GM12878 (cell line): ENCODE measurements around the gene NCOA4. TPM values are rescaled to one million over a fixed set of nuclear protein-coding genes. Genes with fewer than 3 reads are reported as not detected.
A peak's percentile ranks its signal among the peaks of the same experiment; 100 is the strongest.

Source experiments
- ATAC-seq: fragments of 200-7000 bp; cut with Tn5 transposase; 3 replicates; pipeline ENCODE4 v1.9.1; 2020; ENCODE audit warnings: mild to moderate bottlenecking, moderate library complexity
- BruUV-seq: library from RNA; stranded (reverse); fragments of 400-500 nt; replicated peaks from 2 replicates; lab custom pipeline; 2021; lab: Mats Ljungman, UMichigan
- CTCF ChIA-PET: fragments of 300-600 bp; sonication (Branson Sonifier 250); formaldehyde crosslinking; extraction: SDS; loops from one replicate; lab custom pipeline; 2021; ENCODE audit warnings: inconsistent platforms; lab: Yijun Ruan, JAX
- POLR2A ChIA-PET: fragments of 350-600 bp; formaldehyde crosslinking; extraction: SDS; loops from one replicate; lab custom pipeline; 2021; ENCODE audit warnings: inconsistent platforms; lab: Charles Lee
- RAD21 ChIA-PET: fragments of 300-600 bp; sonication (Branson Sonifier 250); formaldehyde crosslinking; loops from one replicate; lab custom pipeline; 2023; ENCODE audit warnings: antibody characterized with exemption; ENCODE audit not compliant: unreplicated experiment; lab: Charles Lee
- SMC1A ChIA-PET: fragments of 300-600 bp; sonication (Branson Sonifier 250); formaldehyde crosslinking; loops from one replicate; lab custom pipeline; 2023; ENCODE audit not compliant: unreplicated experiment, uncharacterized antibody; lab: Charles Lee
- DNase-seq: peaks from one replicate; pipeline ENCODE4 v3.0.0-alpha.2; 2011; ENCODE audit warnings: low read depth, low spot score
- FAIRE-seq: peaks from 3 replicates; lab custom pipeline; 2011; peaks lifted over from hg19 to GRCh38; lab: Jason Lieb, UNC
- H2AFZ ChIP-seq: 2 replicates; pipeline ENCODE4 v1.6.0; 2011; ENCODE audit warnings: low read depth, low read length, control low read depth; ENCODE audit not compliant: control insufficient read depth
- H3K27ac ChIP-seq: 2 replicates; pipeline ENCODE4 v1.5.1; 2011; ENCODE audit warnings: control low read depth; ENCODE audit not compliant: control insufficient read depth, insufficient read depth
- H3K27me3 ChIP-seq, 2 experiments: replicated peaks in 1 of 2; 2 replicates each; pipeline versions ENCODE4 v1.6.0 to v1.6.1; 2011; ENCODE audit warnings: low read length in 1 of 2; ENCODE audit not compliant: control insufficient read depth in 2 of 2, insufficient read depth in 2 of 2
- H3K36me3 ChIP-seq, 2 experiments: 2 replicates each; pipeline ENCODE4 v1.5.1; 2011; ENCODE audit warnings: low read length in 1 of 2; ENCODE audit not compliant: control insufficient read depth in 2 of 2, insufficient read depth in 2 of 2
- H3K4me1 ChIP-seq: 2 replicates; pipeline ENCODE4 v1.6.1; 2011; ENCODE audit warnings: mild to moderate bottlenecking, low read length, moderate library complexity, mixed read lengths; ENCODE audit not compliant: control insufficient read depth, insufficient read depth
- H3K4me2 ChIP-seq: 2 replicates; pipeline ENCODE4 v1.6.0; 2011; ENCODE audit warnings: control low read depth; ENCODE audit not compliant: control insufficient read depth, insufficient read depth
- H3K4me3 ChIP-seq: fragments of 200-600 bp; sonication (generic); 2 replicates; pipeline ENCODE4 v1.5.1; 2016
- H3K79me2 ChIP-seq: 2 replicates; pipeline ENCODE4 v1.6.0; 2011; ENCODE audit warnings: low read length; ENCODE audit not compliant: control insufficient read depth, insufficient read depth
- H3K9ac ChIP-seq: 2 replicates; pipeline ENCODE4 v1.8.0; 2011; ENCODE audit warnings: low read length, control low read depth, mixed read lengths; ENCODE audit not compliant: control insufficient read depth, insufficient read depth
- H3K9me3 ChIP-seq: replicated peaks from 3 replicates; pipeline ENCODE4 v1.5.1; 2011; ENCODE audit warnings: mild to moderate bottlenecking, low read length; ENCODE audit not compliant: control insufficient read depth, insufficient read depth
- H4K20me1 ChIP-seq: 2 replicates; pipeline ENCODE4 v1.6.0; 2011; ENCODE audit not compliant: control insufficient read depth, insufficient read depth
- BCLAF1 ChIP-seq: fragments of 450-650 bp; IDR thresholded peaks from 2 replicates; pipeline ENCODE4 v1.6.1; 2017; ENCODE audit warnings: antibody characterized with exemption, mild to moderate bottlenecking, moderate library complexity
- CUX1 ChIP-seq: IDR thresholded peaks from 2 replicates; pipeline ENCODE4 v1.6.1; 2012; ENCODE audit warnings: improper control_type of control experiment, low read depth, low read length; ENCODE audit not compliant: insufficient replicate concordance
- HDGF ChIP-seq: fragments of 450-650 bp; IDR thresholded peaks from 2 replicates; pipeline ENCODE4 v1.6.1; 2016; ENCODE audit warnings: antibody characterized with exemption
- KAT2A ChIP-seq: conservative IDR thresholded peaks from 2 replicates; pipeline ENCODE4 v1.6.1; 2011; ENCODE audit warnings: low read depth, low read length; ENCODE audit not compliant: control insufficient read depth
- NBN ChIP-seq: fragments of 450-650 bp; IDR thresholded peaks from 2 replicates; pipeline ENCODE4 v1.6.1; 2016
- RBBP5 ChIP-seq: fragments of 200-600 bp; sonication (generic); conservative IDR thresholded peaks from 2 replicates; pipeline ENCODE4 v1.6.1; 2016
- ZBTB11 ChIP-seq: fragments of 450-650 bp; formaldehyde crosslinking; IDR thresholded peaks from 2 replicates; pipeline ENCODE4 v1.5.0; 2022; ENCODE audit warnings: mild to moderate bottlenecking, missing genetic modification characterization
- WGBS: methylation state at CpG from one replicate; pipeline ENCODE4 v1.1.6; 2016; ENCODE audit warnings: low lambda C conversion rate; ENCODE audit not compliant: insufficient replicate concordance, insufficient coverage; ENCODE audit errors: missing lambda C conversion rate; 5-methylcytosine and 5-hydroxymethylcytosine counted together
- in situ Hi-C: fragments of 300-500 bp; cut with MboI; formaldehyde crosslinking; loops from 9 replicates; pipeline ENCODE4 v1.14.3; 2018; ENCODE audit warnings: mixed read lengths
- intact Hi-C: fragments of 100-400 bp; cut with micrococcal nuclease; formaldehyde crosslinking; loops from one replicate; pipeline ENCODE4 v1.14.2; 2022; ENCODE audit not compliant: unreplicated experiment
- polyA plus RNA-seq, 11 experiments: library from polyadenylated mRNA; depleted of rRNA in 4 of 11; unstranded in 6 of 11; stranded (reverse) in 5 of 11; fragments of >200 nt; fragmentation: Nextera tagmentation in 4 of 11; fragmentation: Illumina TruSeq in 1 of 11; extraction: Ambion mirVana in 4 of 11; extraction: Trizol in 1 of 11; gene quantifications; 1 replicate in 1 of 11; 2 replicates in 10 of 11; pipeline versions ENCODE4 v1.2.1 to v1.2.3, GENCODE V29; 2011 to 2016; ENCODE audit warnings: inconsistent platforms in 2 of 11, missing spikeins in 2 of 11, low read depth in 1 of 11
- total RNA-seq, 4 experiments: library from RNA; depleted of rRNA in 3 of 4; stranded (reverse); fragments of >200 nt in 3 of 4; fragmentation: Illumina TruSeq in 1 of 4; extraction: Trizol in 1 of 4; gene quantifications; 2 replicates each; pipeline versions ENCODE4 v1.2.1 to v1.2.3, GENCODE V29; 2013 to 2021
- TF ChIP-seq, protein P1 (sequence below): fragments of 450-650 bp; IDR thresholded peaks from 2 replicates; pipeline ENCODE4 v1.6.1; 2017; ENCODE audit warnings: low read depth, mild to moderate bottlenecking, moderate library complexity

The NCOA4 gene
- total and polyA plus RNA-seq, 10 of the 15 experiments (the other 5 are each of a cell fraction or from before 2014, with no cell fraction given): 57.5 to 119 (median 100) TPM

DNA sequence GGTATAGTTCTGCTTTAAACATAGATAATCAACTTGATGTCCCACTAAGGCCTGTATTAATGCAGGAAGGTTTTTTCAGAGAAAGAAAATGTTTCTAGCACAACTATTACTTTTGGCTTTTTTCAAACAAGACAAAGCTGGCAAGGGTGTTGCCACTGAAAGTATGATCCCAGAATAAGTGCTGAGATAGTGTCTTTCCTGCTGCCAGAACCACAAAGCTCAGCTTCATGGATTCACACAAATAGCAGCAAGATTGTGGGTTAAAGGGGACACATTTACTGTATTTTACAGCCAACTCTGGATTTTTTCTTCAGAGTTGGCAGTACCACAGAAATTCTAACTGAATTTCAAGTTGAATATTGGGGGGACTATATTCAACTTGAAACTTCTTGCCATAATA, 4.3 kb downstream of the NCOA4 start (continued):
- TF ChIP-seq ZBTB11 (CRISPR knock-in tag) (no peak), RBBP5 (no peak), NBN (no peak), BCLAF1 (no peak)

GRCh38 chr10:46025406-46025805, 5.0 kb downstream of the NCOA4 start:
- SMC1A ChIA-PET: interaction anchor here (1.1 to 2.7 kb wide), 4 partner anchors 8 to 790 kb away, joined by 3 to 6 read pairs (median 4); no protein-coding TSS in a partner anchor
- Histone ChIP-seq H3K27me3 (no peaks in the 10 kb centered on the region), H3K4me1 (peaks cover 5% of the 10 kb centered on the region), H3K9ac (no peak overlapping the region), H3K4me3 (no peak overlapping the region), H3K4me2 (peak overlapping the region; percentile 44), H3K79me2 (peaks cover 93% of the 10 kb centered on the region), H3K9me3 (no peaks in the 10 kb centered on the region), H2AFZ (no peak overlapping the region), H3K27ac (no peak overlapping the region), H3K36me3 (0 out of 4 replicates have a peak, but pooled peaks cover 0 to 3% of the 10 kb centered on the region in 2 experiments), H4K20me1 (no peaks in the 10 kb centered on the region; the same call in 1 of the 2 replicates)
- RAD21 ChIA-PET: interaction anchor here (1.5 kb wide), 2 partner anchors 14 to 772 kb away, joined by 3 to 4 read pairs; no protein-coding TSS in a partner anchor
- intact Hi-C loops: loop anchor here (10.0 kb wide), 1 partner anchor 561 kb away; no protein-coding TSS in a partner anchor
- DNase-seq (no peak), FAIRE-seq (no peak), ATAC-seq (no peak)
- no TSS peak for BruUV-seq
- CTCF ChIA-PET: interaction anchor here (1.1 to 2.1 kb wide), 3 partner anchors 354 to 775 kb away, joined by 3 to 9 read pairs (median 5); no protein-coding TSS in a partner anchor
- 95% methylated on average over 2 of the region's 2 CpGs for WGBS
- POLR2A ChIA-PET: no interaction called here
- in situ Hi-C loops: loop anchor here (5.0 to 10.0 kb wide), 3 partner anchors 563 to 1021 kb away; partner anchors contain the start of gene ZNF22
- TF ChIP-seq CUX1 (no peak), KAT2A (no peak), HDGF (no peak)
- TF ChIP-seq, protein P1, sequence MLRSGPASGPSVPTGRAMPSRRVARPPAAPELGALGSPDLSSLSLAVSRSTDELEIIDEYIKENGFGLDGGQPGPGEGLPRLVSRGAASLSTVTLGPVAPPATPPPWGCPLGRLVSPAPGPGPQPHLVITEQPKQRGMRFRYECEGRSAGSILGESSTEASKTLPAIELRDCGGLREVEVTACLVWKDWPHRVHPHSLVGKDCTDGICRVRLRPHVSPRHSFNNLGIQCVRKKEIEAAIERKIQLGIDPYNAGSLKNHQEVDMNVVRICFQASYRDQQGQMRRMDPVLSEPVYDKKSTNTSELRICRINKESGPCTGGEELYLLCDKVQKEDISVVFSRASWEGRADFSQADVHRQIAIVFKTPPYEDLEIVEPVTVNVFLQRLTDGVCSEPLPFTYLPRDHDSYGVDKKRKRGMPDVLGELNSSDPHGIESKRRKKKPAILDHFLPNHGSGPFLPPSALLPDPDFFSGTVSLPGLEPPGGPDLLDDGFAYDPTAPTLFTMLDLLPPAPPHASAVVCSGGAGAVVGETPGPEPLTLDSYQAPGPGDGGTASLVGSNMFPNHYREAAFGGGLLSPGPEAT: no peak
